ENCODE data around the gene LGALSL.

Gene LGALSL

DNA sequence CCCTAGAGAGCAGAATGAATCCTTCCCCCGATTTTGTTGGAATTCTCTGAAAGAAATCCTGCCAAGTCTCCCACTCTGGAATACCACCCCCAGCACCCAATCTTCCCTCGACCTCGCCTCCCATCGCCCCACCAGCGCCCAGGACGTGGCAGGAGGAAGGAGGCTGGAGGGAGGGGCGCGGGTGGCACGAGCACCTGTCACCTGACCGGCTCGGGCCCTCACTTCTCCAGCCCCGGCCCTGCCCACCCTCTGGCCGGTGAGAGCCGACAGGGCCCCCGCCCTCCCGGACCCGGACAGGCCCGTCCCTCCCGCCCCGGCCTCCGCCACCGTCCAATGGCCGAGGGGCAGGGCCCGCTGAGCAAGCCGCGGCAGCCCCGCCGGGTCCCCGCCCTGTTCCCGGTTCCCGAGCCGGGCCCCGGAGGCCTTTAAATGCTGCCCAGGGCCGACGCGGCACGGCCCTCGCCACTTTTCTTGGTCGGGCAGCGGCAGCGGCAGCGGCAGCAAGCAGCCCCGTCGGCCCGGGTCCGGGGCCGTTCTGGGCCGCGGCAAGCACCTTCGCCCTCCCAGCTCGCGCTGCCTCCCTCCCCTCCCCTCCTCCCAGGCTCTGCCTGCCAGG is at the start of gene LGALSL:
Gene LGALSL (plus strand): TSS at position 393 of the 616 bp plus-strand sequence. CDS start 384 bp downstream, outside the sequence.
- DNase-seq = no peak

DNA sequence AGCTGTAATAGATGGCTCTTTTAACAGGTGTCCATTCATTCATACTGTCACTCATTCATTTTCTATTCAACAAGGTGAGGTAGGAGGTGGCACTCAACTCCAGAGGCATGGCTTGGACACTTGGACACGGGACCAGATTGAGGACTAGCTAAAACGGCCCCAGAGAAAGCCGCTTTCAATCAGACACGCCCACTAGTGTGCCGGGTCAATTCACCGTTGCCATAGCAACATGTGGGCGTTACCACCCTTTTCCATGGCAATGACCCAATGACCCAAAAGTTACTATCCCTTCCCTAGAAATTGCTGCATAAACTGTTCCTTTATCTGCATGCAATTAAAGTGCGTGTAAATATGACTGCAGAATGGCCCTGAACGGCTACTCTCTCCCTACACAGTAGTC is 49.2 kb upstream of the LGALSL start:
- no peak for DNase-seq

DNA sequence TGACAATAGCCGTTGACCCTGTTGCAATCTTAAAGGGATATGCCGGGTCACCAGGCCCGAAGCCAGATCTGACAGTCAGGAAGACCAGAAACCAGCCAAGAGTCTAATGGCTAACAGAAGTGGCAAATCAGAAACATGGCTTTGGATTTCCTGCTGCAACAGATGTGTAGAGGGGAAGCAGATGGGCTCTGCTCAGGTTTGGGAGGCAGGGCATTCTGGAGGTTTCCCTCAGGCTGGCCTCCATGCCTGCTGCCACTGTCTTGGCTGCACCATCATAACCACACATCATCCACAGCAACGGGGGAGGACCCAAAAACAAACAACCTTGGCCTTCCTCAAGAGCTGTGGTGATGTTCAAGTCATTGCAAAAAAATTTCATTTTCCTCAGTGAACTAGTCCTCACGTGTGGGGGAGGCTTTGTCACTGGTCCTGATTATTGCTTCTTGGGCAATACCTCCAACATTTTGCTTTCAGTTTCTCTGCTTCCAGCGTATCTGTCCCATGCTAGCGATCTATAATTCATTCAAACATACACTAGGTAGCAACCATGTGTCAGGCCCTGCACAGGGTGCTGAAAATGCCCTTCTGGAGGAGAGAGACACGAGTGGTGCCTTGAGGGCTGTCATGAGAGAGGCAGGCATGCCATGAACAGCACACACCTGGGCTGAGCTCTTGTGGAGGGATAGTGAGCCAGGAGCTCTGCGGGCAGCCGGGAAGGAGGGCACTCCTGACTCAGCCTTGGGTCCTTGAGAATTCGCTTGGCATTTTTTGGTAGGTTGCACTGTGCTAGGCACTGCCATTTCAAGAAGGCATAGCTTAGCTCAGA is 48.2 kb upstream of the LGALSL start:
- no peak for DNase-seq

DNA sequence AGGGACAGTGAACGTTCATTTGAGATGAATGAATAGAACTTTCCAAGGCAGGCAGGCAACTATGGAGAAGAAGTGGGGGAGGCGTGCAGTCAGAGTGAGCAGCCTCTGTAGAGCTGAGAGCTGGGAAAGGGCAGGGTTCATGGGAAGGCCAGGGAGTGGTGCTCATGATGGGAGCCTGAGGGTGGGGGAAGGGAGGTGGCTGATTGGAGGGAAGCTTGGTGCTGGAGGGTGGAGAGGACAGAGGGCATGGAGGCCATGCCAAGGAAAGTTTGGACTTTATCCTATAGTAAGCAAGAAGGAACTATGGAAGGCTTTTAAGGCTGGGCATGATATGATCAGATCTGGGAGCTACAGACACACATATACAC is 47.6 kb upstream of the LGALSL start:
- DNase-seq = no peak

DNA sequence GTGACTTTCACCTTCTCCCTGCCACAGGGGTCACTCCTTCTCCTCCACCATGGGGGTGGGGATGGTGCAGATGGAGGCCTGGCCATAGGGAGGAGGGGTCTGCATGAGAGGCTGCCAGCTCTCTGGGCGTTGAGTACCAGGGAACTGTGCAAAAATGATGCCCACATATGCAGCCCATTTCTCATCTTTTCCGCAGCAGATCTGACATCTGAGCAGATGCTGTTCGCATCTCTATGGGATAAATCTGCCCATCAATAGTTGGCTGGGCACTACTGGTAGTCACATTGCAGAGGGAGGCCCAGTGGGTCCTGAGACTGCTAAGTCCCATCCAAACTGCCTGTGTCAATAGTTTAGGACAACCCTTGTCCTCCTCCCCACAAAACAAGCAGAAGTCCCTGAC is 45.9 kb upstream of the LGALSL start:
- no peak for DNase-seq

DNA sequence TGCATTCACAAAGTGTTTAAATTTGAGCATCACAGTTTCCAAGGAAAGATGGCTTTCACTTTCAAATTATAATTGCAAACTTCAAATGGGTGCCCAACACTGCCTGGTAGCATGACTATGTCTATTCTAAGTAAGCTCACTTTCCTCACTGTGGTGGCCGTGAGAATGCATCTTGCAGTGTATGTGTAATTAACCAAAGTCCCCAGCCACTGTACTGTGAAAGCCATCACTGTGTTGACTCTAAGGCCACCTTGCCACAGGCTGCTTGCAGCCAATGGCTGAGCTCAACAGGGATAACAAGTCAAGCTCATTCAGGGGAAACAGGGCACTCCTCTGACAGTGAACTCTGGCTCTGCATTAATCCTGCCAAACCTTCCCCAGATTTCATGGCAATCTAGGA is 43.3 kb upstream of the LGALSL start:
- no peak for DNase-seq

DNA sequence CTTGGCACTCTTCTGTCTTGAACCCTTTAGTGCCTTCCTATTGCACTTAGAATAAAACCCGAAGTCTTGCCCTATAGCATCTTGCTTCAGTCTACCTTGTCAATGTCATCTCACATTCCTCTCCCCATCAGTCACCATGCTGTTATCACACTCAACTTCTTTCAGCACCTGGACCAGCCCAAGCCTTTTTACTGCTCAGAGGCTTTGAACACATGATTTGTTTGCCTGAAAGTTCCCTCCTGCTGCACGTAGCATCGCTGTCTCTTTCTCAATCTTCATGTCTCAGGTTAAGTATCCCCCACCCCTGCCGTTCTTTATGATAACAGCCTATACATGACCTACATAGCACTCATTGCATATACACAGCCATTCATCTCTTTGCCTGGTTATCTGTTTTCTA is 41.3 kb upstream of the LGALSL start:
- DNase-seq = no peak

DNA sequence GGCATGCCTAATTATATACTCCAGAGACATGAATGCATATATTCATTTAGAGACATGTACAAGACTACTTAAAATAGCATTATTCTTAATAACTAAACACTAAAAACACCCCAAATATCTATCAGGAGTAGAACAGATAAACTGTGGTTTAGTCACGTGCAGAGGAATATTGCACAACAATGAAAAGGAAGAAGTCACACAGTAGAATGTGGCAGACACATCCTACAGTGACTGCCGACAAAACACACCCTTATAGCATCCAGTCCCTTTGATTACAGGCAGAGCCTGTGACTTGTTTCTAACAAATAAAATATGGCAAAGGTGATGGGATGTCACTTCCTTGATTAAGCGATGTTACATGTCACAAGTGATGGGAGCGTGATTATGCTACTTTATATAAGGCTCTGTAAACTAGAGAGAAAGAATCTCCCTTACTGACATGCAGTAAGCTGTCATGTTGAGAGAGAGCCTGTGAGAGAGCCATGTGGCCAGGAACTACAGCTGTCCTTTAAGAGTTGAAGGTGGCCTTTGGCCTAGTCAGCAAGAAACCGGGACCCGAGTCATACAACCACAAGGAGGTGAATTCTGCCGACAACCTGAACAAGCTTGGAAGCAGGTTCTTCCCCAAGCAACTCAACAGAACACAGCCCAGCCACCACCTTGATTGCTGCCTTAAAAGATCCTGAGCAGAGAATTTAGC is 39.1 kb upstream of the LGALSL start:
- no peak for DNase-seq

DNA sequence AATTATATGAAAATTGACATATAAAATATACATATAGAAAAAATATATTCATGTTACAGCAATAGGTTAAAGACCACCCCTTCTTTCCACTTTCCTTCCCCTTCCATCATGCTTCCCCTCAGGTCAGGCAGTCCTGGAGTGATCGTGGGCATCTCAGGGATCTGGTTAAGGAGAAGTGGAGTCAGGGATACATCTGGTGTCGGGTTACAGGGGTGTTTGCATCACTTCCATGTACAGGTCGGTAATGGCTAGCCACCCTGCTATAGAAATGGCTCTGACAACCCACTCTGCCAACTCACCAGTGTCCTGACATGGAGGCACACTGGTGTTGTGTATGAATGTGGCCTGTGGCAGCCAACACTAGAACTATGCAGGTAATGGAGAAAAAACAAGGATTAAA is 36.3 kb upstream of the LGALSL start:
- no peak for DNase-seq

DNA sequence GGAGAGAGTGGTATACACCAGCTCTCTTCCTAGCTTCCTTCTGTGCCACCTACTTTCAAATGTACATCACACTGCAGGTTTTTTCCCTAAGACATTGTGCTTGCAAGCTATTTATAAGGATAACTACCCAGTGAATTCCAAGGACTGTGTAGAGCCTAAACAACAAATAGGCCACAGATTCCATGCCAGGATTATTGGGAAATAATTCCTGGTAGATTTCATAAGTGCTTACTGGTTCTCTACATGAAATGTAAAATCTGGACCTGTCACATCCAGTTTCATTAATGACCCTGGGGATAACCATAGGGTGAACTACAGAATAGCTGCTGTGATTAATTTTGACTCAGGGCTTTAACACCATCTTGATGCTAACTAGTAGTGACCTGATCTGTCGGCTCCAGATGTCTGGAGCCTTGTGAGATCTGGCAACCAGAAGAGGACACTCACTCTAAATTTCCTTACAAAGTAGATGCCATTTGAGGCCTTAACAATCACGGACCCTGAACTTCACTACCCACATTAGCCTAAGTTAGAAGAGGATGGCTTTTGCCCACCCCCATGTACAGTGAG is 34.3 kb upstream of the LGALSL start:
- DNase-seq = no peak

DNA sequence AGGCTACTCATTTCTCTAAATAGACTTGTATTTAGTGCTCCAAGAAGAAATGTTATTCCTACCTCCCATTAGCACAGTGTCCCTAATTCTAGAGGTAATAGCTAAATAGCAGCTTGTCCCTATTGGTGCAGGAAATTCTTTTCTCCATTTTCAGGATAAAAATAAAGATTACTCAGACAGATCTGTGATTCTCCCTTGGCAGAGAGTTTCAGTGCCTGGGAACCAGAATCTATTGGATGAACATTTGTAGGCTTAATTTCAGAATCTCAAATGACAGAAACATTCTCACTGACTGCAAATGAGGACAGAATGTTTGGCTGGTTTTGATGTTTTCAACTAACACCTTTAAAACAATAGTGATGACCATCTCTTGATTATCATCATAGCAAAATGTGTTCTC is 33.3 kb upstream of the LGALSL start:
- DNase-seq = no peak

DNA sequence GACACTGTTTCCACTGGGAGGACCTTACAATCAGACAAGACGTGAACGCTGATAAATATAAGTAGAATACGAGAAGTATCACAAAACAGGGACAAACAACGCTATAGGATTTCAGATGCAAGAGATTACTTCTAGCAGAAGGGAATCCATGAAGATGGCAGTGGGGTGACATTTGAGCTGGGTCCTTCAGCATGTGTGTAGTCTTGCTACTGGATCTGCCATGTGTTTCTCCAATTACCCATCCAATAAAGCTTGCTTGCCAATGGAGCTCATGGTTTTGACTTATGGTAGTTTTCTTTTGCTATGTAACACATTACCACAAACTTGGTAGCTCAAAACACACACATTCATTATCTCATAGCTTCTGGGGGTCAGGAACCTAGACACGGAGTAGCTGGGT is 32.8 kb upstream of the LGALSL start:
- no peak for DNase-seq

DNA sequence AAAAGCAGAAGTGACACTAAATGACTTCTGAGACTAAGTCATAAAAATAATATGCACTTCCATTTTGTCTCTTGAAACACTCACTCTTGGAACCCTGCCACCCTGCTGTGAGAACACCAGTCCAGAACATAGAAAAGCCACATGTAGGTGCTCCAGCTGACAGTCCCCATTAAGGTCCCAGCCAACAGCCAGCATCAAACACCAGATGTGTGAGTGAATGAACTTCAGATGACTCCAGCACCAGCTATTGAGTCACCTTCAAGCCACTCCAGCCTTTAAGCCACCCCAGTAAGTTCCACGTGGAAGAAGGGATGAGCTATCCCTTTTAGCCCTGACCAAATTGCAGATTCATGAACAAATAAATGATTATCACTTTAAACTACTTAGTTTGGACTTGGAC is 31.5 kb upstream of the LGALSL start:
- DNase-seq = no peak

DNA sequence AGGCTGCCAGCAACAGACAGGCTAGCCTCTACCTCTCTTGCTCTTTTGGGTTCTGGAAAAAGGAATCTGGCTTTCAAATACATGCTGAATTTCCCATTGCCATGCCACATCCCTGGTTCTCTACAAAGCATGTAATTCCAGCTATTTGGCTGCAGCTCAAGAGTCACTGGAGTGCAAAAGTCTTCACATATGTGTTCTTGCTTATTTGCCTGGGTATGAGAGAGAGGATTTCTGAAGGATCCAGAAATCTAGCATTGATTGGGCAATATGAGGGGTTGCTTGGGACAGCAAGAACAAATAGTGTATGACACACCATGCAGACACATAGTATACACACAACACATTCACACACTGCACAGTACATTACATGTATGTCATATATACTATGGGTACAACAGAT is 30.7 kb upstream of the LGALSL start:
- DNase-seq = no peak

DNA sequence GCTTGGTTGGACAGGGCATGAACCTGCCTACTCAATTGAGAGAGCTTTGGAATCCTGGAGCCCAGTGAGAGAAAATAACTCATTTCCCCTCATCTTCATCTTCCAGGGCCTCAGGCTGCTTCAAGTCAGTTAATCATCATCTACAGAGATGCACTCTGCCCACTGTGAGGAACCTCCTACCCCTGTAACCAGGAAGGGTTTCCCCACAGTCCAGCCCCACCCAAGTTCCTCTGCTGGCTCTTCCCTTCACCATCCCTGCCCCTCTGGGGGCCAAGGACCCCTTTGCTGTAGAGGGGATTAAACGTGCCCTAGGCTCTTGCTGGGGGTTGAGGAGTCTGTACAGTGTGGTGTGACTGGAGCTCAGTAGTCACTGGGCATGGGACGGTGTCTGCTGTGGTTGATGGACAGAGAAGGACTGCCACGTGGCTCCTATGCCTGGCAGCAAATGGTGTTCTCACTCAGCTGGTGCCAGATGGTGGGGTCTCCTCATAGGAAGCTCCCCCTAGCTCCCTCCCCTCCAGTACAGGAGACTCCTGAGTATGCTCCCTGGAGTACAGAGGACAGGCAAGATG is 29.5 kb upstream of the LGALSL start:
- no peak for DNase-seq

DNA sequence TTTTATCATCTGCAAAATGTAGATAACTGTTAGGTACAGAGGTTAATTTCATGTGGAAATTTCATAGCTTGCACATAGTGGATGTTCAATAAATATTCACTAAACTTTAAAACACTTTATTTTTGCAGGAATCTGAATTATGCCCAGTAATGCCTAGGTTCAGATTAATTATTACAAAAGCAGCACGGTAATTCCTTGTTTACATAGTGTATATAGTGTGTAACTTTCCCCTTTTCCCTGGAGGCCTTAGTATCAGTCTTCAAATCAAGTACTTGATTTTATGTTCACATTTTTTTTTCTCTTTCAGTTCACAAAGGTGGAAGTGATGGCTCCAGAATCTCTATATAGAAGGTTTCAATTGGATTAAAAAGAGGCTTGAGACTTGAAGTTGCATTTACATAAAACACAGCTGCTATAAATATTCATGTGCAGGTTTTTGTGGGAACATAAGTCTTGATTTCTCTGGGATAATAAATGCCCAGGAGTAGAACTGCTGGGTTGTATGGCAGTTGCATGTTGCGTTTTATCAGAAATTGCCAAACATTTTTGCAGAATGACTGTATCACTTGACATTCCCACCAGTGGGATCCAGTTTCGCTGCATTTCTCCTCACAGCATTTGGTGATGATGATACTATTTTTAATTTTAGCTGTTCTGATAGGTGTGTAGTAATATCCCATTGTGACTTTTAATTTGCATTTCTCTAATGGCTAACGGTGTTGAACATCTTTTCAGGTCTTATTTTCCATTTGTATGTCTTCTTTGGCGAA is 27.6 kb upstream of the LGALSL start:
- DNase-seq = no peak

DNA sequence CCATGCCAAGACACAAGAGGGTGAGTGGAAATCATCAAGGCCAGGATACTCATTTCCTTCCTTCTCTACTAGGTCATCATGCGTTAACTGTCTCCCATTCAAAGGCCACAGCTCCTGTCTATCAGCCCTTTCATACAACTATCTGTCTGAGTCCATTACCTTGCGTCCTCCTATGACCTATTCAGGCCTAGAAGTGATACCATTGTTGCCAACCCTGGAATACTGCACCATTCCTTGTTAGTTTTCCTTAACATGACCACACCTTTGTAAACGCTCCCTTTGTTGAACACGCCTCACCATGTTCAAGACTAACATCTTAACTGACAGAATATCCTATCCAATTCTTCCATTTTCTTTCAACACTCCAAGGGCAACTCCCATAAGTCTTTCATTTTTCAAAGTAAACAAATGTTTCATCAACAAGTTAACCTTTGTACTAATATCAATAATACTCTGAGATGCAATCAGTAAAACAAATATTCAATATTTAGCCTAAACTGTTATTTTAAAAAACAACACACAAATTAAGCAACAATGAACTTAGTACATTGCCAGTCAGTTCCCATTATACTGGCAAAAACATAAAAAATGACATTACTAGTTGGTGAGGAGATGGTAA is 19.8 kb upstream of the LGALSL start:
- DNase-seq = no peak

DNA sequence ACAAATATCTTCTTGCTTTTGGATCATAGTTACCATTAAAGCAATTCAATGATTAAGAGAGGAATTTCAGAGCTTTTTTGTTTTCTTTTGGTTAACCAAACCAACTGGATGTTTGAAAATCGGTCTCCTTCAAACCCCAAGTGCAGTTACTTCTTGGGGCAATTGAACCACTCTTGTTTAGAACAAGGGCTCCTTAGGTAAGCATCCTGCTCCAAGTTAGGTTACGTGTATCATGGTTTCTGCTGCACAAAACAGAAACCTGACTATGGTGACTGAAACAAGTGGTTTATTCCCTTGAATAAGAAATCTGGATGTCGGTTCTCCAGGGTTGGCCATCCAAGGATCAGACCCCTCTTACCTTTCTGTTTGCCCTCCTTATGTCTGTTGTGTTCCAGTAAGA is 16.1 kb upstream of the LGALSL start:
- DNase-seq = no peak

DNA sequence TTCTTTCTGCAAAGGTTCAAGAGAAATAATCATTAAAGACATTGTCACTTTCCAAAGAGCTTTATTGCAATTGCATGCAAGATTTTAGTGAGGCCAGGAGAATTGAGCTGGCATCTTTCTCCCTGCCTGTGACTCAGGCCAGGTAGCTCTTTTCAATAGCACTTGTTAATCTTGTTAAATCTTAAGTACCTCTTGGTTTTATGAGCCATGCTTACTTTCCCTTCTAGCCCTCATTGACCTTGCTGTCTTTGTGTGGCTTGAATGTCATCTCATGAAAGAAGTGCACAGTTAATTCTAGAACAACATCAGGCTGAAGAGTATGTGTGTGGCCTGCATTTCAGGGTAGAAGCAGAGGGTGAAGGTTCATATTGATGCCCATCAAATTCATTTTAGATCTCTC is 14.8 kb upstream of the LGALSL start:
- no peak for DNase-seq

DNA sequence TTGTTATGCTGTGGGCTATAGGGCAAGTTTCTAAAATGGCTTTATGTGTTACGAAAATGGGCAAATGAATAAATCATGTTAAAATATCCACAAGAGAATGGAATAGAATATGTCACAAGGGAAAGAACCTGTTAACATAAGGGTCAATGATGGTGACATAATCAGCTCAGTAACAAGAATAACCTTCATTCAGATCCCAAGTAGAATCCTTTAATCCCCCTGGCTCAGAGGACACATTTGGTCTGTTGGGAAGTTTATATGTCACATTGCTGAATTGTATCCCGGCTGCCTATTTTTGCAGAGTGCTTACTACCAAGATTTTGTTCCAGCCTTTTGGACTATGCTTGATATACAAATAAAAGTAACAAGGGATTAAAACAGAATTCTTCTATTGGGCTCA is 13.1 kb upstream of the LGALSL start:
- DNase-seq = no peak

DNA sequence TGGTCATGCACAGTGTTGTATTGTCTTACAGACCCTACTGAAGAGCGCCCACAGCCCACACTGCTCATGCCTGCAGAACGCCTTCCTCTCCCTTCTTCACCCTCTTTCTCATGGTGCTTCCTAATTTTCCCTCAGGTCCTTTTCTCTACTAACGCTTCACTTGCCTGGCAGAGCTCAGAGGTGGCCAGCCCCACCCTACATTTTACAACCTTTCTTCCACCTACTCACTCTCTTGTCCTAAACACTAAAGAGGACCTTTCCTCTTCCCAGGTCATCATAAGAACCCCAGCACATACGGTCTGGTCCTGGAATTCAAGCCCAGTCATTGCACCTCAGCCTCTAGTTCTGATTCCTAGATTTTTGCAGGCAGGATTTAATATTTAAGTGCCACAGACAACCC is 11.7 kb upstream of the LGALSL start:
- no peak for DNase-seq

DNA sequence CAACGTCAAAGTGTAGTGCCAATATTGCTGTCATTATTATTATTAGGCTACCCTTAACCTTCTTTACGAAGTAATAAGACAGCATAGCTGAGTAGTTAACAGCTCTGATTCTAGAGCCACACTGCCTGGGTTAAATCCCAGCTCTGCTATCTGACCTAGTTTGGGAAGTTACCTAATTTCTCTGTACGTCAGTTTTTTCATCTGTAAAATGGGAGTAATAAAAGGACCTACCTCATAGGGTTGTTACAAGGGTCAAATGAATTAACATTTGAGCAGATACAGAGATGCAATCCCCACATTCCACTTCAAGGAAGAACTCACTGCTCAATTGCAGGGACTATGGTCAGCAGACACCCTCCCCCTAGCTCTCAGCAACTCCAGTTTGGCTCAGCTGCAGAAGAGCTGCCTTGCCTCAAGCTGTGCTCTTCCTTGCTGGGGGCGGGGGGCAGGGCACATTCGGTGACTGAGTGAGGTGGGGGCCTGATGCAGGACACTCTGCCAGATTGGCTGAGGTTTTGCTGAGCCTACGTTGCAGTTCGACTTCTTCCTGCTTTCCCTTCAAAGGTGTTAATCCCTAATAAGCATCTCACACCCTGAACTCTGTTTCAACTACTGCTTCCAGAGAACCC is 11.0 kb upstream of the LGALSL start:
- DNase-seq = no peak
